Measurements from ENCODE around the gene SEMA6B. TPM values are rescaled to one million over a fixed set of nuclear protein-coding genes. Genes with fewer than 3 reads are reported as not detected.

The SEMA6B gene
- total and polyA plus RNA-seq, 2 of the 8 experiments (the other 6 are each of a cell fraction or from before 2014, with no cell fraction given) = 31.3 to 54.4 TPM

GRCh38 chr19:4552525-4552819 lies 7.0 kb downstream of the SEMA6B start:
- Histone ChIP-seq H4K8ac (ENCODE audit: extremely low read depth, insufficient read depth, low read length) (no peak overlapping the region), H3K4me3 (ENCODE audit: extremely low read depth in 1 of 4, insufficient read depth in 2 of 4, low read depth in 3 of 4, low read length in 4 of 4) (no peak overlapping the region), H3K9ac (replicated peaks in 1 of 4; ENCODE audit: extremely low read depth in 1 of 4, low read depth in 3 of 4, low read length in 3 of 4) (no peak overlapping the region), H4K20me1 (replicated peaks in 1 of 2; ENCODE audit: control insufficient read depth in 1 of 2, insufficient read depth in 2 of 2, low read length in 2 of 2) (peaks cover 10 to 26% of the 10 kb centered on the region in 2 experiments), H3K27me3 (replicated peaks in 1 of 4; ENCODE audit: control insufficient read depth in 3 of 4, extremely low read depth in 1 of 4, insufficient read depth in 3 of 4, low read length in 3 of 4) (no peaks in the 10 kb centered on the region), H3K4me2 (ENCODE audit: insufficient read depth in 1 of 2, low read depth in 2 of 2, low read length in 2 of 2) (no peak overlapping the region), H2BK12ac (ENCODE audit: low read depth, low read length) (no peak overlapping the region), H2AFZ (ENCODE audit: low read length) (no peak overlapping the region), H2AK5ac (ENCODE audit: low read depth, low read length) (no peak overlapping the region), H4K91ac (replicated peaks; ENCODE audit: insufficient read length, low read length) (no peak overlapping the region), H3K36me3 (ENCODE audit: control insufficient read depth in 2 of 4, insufficient read depth in 4 of 4, low read length in 3 of 4) (peaks cover 9 to 48% (median 33%) of the 10 kb centered on the region in 4 experiments; a peak in 6 of 8 replicates), H2BK20ac (ENCODE audit: low read length) (no peak overlapping the region), H3K18ac (ENCODE audit: extremely low read depth, low read length) (no peak overlapping the region), H2BK15ac (ENCODE audit: low read length) (no peak overlapping the region), H4K5ac (ENCODE audit: insufficient read length, low read depth, low read length) (no peak overlapping the region), H3K4ac (replicated peaks; ENCODE audit: insufficient read length, low read depth, low read length) (no peak overlapping the region), H2BK120ac (replicated peaks; ENCODE audit: low read depth, low read length) (no peak overlapping the region), H3K9me3 (ENCODE audit: insufficient read depth in 2 of 2, low read depth in 1 of 2, low read length in 1 of 2) (no peaks in the 10 kb centered on the region), H3K23ac (ENCODE audit: insufficient read length) (no peak overlapping the region), H3K14ac (ENCODE audit: insufficient read length) (no peak overlapping the region), H3K4me1 (replicated peaks in 1 of 4; ENCODE audit: control insufficient read depth in 3 of 4, insufficient read depth in 4 of 4, low read length in 3 of 4) (peaks cover 0 to 6% (median 2%) of the 10 kb centered on the region in 4 experiments; a peak in 4 of 7 replicates), H3K27ac (ENCODE audit: low read depth, low read length) (no peak overlapping the region), H3K79me1 (ENCODE audit: low read depth, low read length) (0 out of 2 replicates have a peak, but pooled peaks cover 2% of the 10 kb centered on the region), H3K79me2 (ENCODE audit: control insufficient read depth in 1 of 2, insufficient read depth in 2 of 2, low read length in 2 of 2) (no peaks in the 10 kb centered on the region), H2BK5ac (ENCODE audit: low read depth, low read length) (no peak overlapping the region), H3K56ac (replicated peaks; ENCODE audit: insufficient read length, low read depth, low read length) (no peak overlapping the region), H3K23me2 (ENCODE audit: low read depth, low read length) (peaks cover 10% of the 10 kb centered on the region; the same call in 1 of the 2 replicates)
- FAIRE-seq = no peak
- CTCF ChIA-PET (ENCODE audit: partially characterized antibody) = interaction anchor here (1.3 kb wide), 1 partner anchor 27 kb away, joined by 3 read pairs; no protein-coding TSS in a partner anchor
- 94% methylated on average over 15 of the region's 18 CpGs; no CpG with 5 or more reads in 1 of the 2 experiments for WGBS, 2 experiments (ENCODE audit: extremely low coverage in 1 of 2, insufficient coverage in 1 of 2, insufficient read length in 1 of 2, insufficient replicate concordance in 2 of 2, low coverage in 1 of 2, low lambda C conversion rate in 2 of 2, missing lambda C conversion rate in 1 of 2)
- POLR2A ChIA-PET (ENCODE audit: partially characterized antibody) = no interaction called here
- no peak for DNase-seq (ENCODE audit: low read depth in 1 of 2, low spot score in 2 of 2)
- no peak for TF ChIP-seq CTBP2 (IDR thresholded peaks at IDR 0.05; ENCODE audit: borderline replicate concordance, insufficient read depth, insufficient read length, low read length)
- no peak for TF ChIP-seq CREB1 (IDR thresholded peaks at IDR 0.05)
- no peak for TF ChIP-seq RNF2 (IDR thresholded peaks at IDR 0.05; ENCODE audit: borderline replicate concordance, low read depth, low read length, missing control alignments, poor library complexity, severe bottlenecking)
- no peak for TF ChIP-seq POU5F1 (IDR thresholded peaks at IDR 0.05; ENCODE audit: low read depth, low read length)
- TF ChIP-seq MAFK (IDR thresholded peaks at IDR 0.05; ENCODE audit: low read depth, low read length) = no peak
- TF ChIP-seq EP300 (IDR thresholded peaks at IDR 0.05; ENCODE audit: borderline replicate concordance in 1 of 2, low read depth in 2 of 2, low read length in 2 of 2) = no peak
- TF ChIP-seq GABPA (IDR thresholded peaks at IDR 0.05; ENCODE audit: borderline replicate concordance, insufficient read depth, low read length) = no peak
- no peak for TF ChIP-seq SRF (IDR thresholded peaks at IDR 0.05; ENCODE audit: low read depth, low read length)

All from H1 (cell line).